HT1080 (cell line): ENCODE results near the gene SEMA3G. TPM values are rescaled to one million over a fixed set of nuclear protein-coding genes. Genes with fewer than 3 reads are reported as not detected.

Experiments
- DNase-seq: peaks from one replicate; pipeline ENCODE4 v3.0.0-alpha.2; 2015; ENCODE audit warnings: low read depth
- total RNA-seq: library from RNA; depleted of rRNA; stranded (reverse); fragments of >200 nt; shearing (Covaris generic); gene quantifications from 2 replicates; pipeline ENCODE4 v1.2.3, GENCODE V29; 2014

Gene SEMA3G
- total RNA-seq, 1 experiment from 2014 or later = 0.53 TPM

DNA sequence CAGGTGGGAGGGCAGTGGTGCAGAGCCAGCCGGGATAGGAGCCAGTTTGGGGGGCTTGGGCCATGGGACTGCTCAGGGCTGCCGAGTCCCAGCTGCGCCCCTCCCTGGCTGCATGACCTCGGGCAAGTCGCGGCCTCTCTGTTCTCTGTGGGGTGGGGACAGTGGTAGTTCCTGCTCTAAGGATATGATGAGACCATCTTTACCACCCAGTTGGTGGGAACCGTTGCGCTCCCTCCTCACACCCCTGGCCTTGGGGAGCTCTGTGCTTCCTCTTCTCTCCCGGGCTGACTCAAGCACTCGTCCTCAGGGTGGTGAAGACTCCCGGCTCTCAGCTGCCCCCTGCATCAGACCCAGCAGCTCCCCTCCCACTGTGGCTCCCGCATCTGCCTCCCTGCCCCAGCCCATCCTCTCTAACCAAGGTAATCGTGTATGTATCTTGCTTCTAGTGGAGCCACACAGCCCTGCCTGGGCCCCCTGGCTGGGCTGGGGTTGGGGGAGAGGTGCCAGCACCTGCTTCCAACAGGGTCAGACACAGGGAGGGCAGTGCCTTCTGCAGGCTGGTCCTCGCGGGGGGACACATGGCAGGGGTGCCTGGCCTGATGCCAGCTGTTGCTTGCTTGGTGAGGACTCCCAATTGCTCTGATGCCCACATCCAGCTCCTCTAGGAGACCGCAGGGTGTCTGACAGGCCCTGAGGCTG is 35.1 kb upstream of the SEMA3G start:
- no peak for DNase-seq

DNA sequence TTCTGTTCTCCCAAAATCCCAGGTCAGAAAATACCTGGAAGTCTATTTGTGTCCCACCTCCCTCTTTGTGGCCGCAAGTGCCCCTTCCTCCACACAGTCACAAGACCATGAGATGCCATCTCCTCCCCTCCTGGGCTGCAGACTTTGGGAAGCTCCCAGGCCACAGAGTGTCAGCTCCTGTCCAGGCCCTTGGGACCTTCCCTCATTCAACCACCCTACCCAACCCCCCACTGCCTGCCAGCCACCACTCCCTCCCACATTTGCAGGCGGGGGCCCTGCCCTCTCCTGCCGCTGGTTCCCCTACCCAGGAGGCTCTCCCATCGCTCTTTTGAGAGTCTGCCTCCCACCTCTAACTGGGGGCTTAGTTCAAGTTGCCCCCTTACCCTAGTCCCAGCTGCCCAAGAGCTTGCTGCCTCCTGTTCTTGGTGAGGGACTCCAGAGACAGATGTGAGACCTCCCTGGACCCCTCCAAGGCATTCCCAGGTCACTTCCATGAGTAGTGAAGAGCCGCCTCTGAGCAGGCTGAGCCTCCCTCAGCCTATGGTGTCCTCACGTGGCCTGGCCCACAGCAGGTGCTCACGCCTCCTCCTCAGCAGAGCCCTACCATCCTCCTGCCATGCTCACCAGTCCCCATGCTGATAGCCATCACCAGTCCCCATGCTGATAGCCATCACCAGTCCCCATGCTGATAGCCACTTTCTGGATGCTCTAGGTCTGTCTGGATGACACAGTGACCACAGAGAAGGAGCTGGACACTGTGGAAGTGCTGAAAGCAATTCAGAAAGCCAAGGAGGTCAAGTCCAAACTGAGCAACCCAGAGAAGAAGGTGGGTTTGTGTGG is 34.4 kb upstream of the SEMA3G start:
- no peak for DNase-seq

DNA sequence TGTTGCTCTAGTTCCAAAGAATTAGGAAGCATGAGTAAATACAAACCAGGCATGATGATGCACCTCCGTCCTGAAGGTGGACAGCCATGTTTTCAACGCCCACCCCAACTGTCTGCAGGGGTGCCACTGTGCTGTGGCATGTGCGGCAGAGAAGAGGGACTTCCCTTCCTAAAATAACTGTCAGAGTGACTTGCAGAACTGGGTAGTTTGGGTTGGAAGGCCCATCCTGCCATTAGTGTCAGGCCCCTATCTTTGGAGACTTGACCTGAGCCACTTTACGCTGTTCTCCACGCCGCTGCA is 32.8 kb upstream of the SEMA3G start:
- no peak for DNase-seq

DNA sequence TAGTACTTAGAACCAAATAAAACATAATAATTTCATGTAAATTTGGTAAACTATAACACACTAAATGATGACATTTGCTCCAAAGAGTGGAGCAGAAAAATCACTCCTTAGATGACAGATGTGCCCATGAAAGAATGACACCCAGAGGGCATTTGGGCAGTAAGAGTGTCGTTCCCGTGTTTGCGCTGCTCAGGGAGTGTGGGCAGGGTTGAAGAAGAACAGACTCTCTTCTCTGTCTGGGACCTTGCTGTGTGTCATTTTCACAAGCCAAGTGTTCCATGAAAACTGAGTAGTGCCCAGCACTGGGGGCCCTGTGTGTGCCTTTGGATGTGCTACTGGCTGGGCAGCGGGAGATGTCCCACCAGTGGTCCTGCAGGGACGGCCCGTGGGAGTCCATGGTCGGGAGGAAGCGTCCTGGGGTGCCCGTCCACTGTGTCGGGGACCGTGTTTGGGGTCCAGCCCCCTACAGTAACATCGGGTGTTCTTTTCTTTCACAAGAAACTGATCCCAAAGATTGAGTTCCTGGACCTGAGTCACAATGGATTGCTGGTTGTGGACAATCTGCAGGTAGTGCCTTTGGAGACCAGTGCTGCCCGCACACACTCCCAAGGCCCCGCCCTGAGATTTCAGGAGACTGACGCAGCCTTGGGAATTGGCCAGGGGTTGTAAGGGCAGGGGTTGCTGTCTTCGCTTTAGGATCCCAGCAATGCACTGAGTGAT is 32.3 kb upstream of the SEMA3G start:
- DNase-seq = no peak

DNA sequence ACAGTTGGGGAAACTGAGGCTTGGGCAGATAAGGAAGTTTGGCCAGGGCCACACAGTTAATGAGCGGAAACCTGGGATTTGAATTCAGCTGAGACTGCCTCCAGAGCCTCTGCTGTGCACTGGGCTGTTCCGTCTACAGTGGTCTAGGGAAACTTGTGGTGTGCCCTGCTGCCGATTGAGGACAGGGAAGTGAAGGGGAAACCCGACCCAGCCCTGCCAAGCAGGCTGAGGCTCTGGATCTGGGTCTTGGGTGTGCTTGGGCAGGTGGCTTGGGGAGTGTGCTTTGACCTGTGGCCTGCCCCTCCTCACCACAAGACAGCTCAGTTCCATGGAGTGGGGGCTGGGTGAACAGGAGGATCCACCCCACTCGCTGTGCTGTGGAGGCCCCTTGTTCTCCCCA is 28.1 kb upstream of the SEMA3G start:
- no peak for DNase-seq

DNA sequence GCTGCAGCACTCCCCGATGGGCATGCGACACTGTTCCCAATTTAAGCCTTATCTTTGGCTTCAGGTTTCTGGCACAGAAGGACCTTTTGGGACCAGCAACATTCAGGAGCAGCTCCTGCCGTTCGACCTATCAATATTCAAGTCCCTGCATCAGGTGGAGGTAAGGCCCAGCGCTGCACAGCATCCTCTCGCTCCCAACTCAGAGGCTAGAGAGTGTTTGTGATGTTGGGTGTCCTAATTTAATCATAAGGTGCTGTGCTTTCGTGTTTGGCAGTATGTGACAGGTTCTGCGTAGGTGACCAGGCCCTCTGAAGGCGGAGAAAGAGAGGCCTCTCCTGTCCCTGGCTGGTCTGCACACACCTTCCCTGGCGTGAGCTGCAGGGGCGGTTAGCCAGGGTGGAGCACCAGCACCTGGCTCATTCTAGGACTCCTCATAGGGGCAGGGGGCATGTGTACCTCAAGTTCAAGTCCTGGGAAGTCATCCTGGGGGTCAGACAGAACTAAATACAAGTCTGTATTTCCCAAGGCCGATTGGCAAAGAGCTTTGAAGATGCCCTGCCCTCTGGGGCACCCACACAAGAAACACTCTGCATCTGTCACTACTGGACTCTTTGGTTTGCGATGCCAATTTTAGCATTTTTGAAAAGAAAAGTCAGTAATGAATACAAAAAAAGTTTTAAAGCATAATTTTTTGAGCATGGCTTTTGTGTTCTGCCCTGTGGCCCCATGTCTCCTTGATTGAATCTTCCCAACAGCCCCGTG is 27.5 kb upstream of the SEMA3G start:
- DNase-seq = no peak

DNA sequence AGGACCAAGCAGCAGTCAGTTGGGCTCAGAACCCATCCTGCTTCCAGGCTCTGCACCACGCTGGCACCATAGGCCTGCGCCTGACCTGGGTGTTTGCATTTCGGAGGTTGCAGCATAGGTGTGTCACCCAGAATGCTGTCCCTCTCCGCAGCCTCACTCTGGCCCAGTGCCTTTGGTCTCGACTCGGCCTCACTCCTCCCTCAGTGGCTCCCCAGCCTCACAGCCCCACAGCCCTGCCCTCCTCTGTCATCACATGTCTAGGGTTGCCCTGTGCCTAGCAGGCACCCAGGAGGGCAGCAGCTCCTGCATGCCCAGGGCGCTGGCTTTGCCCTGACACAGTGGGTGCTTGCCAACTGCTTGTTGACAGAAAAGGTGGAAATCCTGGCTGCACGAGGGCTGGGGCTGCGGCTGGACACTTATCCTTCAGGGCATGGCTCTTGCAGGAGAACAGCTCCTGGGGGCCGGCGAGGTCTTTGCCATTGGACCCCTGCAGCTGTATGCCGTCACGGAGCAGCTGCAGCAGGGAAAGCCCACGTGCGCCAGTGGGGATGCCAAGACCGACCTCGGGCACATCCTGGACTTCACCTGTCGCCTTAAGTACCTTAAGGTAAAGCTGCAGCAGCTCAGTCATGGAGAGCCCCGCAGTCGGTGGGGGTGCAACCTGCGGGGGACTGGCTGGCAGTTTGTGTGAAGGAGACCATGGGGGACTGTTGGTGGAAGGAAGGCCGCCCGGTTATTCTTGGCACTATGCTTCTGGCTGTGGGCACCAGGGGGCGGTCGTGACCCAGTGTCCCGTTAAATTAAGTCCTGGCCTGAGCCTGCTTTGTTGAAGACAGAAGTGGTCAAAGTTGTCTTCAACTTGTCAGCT is 26.7 kb upstream of the SEMA3G start:
- DNase-seq = peak; percentile 57

DNA sequence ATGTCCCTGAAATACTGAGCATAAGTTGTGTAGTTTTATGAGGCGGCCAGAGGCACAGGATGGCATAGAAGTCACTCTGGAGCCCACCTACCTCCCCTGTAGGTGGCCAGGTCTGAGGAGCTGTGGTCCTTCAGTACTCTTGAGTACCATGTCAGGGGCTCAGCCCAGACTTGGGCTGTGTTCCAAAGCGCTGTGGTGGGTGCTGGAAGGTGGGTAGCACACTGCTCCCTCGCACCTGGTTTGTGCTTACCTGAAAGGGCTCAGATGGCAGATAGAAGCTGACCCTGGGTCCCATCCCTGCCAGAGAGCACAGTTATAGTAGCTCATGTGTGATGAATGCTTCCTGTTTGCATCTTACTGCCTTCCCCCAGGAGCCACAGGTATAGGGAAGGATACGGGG is 26.0 kb upstream of the SEMA3G start:
- DNase-seq = no peak

DNA sequence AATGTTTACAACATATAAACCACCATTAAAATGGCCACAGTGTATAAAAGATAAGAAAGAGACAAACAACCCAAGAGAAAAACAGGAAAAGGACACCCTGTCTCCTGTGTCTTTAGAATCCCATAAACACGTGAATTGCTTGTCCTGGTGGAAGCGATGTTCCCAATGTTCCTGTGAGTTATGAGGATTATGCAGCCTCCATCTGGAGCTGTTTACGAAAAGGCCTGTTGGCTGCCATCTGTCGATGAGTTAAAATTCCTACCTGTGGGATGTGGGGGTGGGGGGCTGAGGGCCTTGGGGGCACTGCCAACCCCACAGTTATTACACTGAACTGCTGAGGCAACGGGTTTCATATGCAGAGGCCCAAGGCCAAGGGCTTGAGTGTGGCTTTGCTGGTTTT is 24.1 kb upstream of the SEMA3G start:
- no peak for DNase-seq

DNA sequence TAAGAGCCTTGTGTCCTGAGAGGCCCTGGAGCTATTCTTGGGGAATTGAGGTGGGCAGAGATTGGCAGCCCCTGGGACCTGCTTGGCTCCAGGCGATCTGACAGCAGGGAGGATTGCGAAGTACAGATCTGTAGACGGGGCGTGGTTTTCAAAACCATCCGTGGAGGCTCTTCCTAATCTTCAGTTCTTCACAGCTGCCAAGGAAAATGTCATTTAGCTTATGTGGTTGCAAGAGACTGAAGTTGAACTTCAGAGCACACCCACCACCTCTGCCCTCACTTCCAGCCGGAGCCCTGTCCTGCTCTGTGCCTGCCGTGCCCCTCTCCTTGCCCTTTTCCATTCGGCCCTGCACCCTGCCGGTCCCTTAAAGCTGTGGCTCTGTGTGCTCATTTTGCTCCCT is 23.4 kb upstream of the SEMA3G start:
- DNase-seq = no peak

DNA sequence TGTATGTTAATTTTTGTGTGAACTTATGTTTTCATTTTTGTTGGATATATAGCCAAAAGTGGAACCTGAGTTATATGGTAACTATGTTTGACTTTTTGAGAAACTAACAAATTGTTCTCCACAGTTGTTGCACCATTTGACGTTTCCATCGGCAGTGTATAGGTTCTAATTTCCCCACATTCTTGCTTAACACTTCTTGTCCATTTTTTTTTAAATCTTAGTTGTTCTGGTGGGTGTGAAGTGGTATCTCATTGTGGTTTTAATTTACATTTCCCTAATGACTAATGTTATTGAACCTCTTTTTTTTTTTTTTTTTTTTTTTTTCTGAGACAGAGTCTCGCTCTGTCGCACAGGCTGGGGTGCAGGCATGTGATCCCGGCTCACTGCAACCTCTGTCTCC is 18.5 kb upstream of the SEMA3G start:
- DNase-seq = no peak

DNA sequence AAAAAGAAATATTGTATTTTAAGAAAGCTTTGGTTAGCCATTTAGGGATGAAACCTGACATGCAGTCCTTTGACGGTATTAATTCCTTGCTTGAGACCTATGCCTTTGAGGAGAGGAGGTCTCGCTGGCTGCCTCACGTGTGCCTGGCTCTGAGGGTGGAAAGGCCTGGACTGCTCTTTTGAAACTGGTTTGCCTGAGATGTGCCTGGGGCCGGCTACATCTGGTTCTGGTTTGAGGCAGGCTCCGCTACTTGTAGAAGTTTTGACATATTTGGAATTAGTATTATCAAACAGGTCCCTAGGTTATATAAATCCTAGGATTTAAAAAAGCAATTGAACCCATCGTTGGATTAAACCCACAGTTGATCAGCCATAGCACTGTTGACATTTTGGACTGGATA is 17.0 kb upstream of the SEMA3G start:
- DNase-seq = no peak

DNA sequence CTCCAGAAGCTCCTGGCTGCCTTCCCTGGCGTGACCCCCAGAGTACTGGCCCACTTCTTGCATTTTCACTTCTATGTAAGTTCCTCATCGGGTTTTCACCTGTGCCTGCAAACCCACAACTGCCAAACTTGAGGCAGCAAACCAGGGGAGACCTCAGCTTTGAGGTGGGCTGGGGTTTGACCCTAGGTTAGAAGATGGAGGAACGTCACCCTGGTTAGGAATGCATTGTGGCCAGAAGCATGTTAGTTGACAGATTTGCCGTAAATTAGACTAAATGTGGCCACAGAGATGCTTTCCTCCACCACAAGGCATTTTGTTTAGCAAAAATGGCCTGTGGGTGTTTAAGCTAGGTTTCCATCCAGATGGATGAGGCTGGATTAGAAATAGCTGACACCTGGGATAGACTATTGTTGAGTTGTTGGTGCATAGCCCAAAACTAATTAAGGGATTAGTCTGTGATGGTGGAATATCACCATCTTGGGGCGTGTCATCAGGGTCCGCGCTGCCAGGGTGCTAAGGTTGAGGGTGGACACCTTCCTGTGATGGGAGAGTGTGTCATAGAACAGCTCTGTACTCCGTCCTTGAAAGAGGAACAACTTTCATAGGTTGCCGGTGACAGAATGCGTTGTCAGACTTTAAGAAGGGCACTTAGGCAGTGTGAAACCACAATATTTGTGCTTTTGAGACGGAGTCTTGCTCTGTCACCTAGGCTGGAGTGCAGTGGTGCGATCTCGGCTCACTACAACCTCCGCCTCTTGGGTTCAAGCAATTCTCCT is 14.1 kb upstream of the SEMA3G start:
- DNase-seq = no peak

DNA sequence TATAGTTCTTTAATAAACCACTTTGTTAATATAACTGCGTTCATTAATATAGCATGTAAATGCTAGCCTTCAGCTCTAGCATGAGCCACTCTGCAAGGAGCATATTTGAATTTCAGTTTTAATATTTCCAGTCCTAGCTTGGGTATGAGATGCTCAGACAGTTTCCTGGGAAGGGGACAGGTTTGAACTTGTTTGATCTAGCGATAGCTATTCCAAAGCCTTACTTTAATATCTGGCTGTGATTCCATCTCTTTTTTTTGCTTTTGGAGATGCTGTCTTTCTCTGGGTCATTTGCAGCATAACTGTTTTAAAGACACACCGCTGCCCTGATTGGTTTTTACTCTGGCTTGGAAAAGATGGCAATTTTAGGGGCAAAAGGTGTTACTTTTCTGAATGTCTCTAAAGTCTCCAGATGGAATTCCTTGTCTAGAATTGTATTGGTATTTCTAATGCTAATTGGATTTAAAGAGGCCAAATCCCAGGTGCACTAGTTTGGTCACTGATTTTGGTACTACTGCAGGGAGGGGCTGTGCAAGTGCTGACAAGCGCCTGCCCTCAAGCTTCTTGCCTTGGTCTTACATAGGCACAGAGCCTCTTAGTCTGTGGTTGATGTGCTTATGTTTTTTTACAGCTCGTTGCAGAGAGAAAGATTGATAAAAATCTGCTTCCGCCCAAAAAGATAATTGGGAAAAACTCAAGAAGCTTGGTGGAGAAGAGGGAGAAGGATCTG is 13.3 kb upstream of the SEMA3G start:
- no peak for DNase-seq

DNA sequence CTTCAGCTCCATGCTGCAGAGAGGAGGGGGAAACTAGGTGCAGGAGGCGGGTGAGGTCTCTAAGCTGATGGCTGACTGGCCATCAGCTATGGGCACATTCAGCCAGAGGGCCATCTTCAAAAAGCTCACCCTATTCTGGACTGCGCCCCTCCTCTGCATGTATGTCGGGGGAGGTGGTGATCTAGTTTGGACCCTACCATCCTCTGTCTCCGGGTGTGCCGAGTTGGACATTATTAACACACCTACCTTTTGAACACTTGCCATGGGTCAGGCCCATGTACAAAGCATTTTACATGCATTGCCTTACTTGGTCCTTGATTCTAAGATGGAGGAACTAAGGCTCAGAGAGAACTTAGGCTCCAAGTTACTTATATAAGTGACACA is 11.9 kb upstream of the SEMA3G start:
- no peak for DNase-seq

DNA sequence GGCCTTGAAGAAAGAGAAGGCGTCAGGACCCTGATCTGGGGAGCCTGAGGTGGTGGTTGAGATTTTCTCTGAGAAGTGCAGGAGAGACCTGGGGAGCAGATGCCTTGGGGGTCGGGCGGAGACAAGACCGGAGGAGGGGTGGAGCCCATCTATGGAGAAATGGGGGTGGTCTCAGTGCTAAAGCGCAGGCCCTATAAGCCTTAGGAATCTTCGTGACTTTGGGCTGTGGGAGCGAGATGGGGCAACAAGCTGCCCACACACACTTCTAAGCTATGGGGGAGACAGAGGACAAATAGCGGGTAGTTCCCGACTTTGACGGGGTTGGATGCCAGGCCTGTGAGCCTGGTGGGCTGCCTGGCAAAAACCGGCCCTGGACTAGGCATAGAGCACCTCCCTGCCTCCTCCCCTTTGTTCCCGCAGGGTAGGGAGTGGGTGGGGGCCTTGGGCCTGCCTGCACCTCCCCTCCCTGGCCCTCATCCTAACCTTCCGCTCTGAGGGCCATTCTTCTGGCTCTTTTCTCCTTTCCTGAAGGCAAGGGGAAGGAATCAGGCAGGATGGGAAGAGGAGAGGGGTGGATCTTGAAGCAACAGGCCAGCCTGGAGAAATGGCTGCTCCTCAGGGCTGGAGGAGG is 11.4 kb upstream of the SEMA3G start:
- no peak for DNase-seq

DNA sequence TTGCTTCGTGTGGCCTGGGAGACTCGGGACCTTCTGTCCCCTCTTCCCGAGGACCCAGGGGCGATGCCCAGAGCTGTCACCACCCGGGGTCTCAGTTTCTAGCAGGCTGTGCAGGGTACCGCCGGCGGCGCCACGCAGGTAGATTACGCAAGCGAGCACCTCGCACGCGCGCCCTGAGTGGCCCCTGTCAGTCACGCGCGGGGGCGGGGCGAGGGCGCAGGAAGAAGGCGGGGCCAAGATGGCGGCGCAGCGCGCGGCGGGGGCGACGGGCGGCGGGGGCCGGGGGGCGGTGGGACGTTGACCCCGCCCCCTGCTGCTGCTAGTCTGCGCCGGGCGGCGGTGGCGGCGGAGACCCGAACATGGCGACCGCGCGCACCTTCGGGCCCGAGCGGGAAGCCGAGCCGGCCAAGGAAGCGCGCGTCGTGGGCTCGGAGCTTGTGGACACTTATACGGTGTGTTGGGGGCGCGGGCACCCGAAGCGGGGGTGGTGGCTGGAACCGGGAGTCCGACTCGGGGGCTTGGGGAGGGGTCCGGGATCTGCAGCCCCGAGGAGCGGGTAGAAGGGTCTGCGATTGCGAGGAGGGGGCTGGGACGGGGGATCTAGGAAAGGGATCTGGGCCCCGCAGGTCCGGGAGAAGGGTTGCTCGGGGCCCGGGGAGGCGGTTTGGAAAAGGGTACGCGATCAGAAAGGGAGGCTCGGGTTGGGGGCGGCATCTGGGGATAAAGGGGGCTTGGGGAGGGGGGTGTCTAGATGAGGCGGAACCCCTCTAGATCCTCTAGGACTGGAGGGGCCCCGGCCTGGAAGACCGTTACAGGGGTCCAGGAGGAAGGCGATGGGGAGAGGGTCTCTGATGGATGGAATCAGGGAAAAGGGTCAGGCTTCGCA is 10.6 kb upstream of the SEMA3G start, which contains the start of gene NISCH:
TSS of gene NISCH (plus strand) at position 322 of the 886 bp plus-strand sequence. CDS start at position 360, 38 bp downstream.
- peak; percentile 34 for DNase-seq

DNA sequence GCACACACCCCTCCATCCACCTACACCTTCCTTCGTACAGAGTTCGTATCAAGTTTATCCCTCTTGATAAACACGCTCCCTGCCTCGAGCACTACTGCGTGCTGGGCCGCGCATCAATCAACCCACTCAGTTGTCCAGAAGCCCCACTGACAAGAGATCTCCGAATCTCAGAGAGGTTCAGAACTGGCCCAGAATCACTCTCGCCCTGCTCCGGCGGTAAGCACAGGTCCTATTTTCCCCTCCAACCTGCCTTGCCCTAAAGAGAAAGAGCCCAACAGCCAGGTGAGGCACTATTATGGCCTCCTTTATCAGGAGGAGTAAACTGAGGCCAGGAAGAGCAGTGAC is 10.0 kb upstream of the SEMA3G start:
- DNase-seq = no peak
